ENCODE data around the gene PCCA. TPM values are rescaled to one million over a fixed set of nuclear protein-coding genes. Genes with fewer than 3 reads are reported as not detected.
A peak's percentile ranks its signal among the peaks of the same experiment; 100 is the strongest.

The PCCA gene
- total RNA-seq, 1 donor from 2014 or later: 44.9 TPM

- no peak for DNase-seq (ENCODE audit: low spot score)
These were observed 320.2 kb downstream of the PCCA start for GRCh38 chr13:100409132-100409531.

DNA sequence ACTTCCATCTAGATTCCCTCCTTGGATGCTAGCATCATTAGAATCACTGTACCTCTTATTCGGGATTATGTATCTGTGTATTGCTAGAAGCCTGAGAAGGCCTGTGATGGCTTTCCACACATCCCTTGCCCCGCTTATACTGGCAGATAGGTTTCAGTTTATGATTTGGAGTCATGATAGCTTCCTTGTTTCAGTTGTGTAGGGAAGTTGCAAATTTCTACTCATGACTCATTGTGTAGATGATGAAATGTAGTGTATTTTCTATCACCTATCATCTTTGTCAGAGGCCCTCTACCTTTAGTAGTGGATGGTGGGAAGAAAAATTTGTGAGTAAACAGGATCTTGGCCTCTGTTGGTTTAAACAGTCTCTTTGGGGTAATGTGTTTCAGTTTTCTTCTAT is 334.5 kb downstream of the PCCA start:
- DNase-seq (ENCODE audit: low spot score): no peak

GRCh38 chr13:100428986-100429385 is 340.1 kb downstream of the PCCA start:
- no peak for DNase-seq (ENCODE audit: low spot score)

- no peak for DNase-seq (ENCODE audit: low spot score)
These were observed 343.7 kb downstream of the PCCA start for GRCh38 chr13:100432611-100433010.

DNA sequence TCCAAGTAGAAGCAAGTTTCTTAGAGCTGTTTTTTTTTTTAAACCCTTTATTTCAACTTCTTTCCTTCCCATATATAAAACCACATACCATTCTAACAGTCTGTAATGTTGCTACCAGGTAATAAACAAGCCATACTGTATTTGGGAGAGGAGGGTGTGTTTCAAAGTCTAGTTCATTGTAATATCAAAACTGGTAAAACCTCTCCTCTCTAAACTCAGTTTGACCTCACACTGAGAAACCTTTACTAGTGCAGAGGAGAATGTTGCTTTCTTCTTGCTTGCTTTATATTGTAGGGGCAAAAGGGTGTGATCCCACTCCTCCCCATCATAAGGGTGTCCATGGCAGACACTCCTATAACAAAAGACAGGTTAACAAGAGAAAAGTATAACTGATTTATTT is 344.6 kb downstream of the PCCA start:
- no peak for DNase-seq (ENCODE audit: low spot score)

GRCh38 chr13:100434010-100434763 is 345.3 kb downstream of the PCCA start:
- no peak for DNase-seq (ENCODE audit: low spot score)

- DNase-seq (ENCODE audit: low spot score): peak; percentile 34
These were observed 347.2 kb downstream of the PCCA start for GRCh38 chr13:100436099-100436498.

GRCh38 chr13:100438059-100438788 is 349.3 kb downstream of the PCCA start:
- DNase-seq (ENCODE audit: low spot score): no peak

GRCh38 chr13:100439247-100439970 is 350.5 kb downstream of the PCCA start:
- no peak for DNase-seq (ENCODE audit: low spot score)

DNA sequence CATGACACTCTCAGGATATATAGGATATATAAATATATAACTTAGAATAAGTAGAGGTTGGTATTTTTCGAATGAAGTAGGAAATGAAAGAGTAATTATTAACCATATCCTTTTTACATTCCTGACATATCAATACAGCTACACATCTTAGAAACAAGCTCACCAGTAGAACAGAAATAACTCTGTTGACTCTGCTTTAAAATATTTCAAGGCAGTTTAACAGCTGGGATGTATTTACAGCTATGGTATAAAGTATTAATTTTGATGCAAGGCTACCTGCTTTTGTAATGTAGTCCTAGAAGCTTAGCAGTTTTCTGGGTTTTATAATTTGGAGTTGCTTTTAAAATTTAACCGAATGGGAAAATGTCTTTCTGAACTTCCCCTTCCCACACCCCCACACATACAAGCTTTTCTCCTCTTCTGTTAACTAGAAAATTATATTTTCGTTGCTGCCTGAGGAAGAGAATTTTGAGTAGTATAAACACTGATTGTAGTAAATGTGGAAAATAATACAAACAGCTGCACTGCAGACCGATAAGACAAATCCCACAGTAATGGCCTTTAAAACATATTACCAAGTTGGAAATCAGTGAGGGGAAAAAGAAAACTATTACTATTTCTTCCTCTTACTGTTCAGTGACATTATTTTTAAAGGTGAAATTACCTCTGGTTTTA is 352.0 kb downstream of the PCCA start:
- DNase-seq (ENCODE audit: low spot score): no peak

- DNase-seq (ENCODE audit: low spot score): no peak
These were observed 353.4 kb downstream of the PCCA start for GRCh38 chr13:100442095-100442832.

DNA sequence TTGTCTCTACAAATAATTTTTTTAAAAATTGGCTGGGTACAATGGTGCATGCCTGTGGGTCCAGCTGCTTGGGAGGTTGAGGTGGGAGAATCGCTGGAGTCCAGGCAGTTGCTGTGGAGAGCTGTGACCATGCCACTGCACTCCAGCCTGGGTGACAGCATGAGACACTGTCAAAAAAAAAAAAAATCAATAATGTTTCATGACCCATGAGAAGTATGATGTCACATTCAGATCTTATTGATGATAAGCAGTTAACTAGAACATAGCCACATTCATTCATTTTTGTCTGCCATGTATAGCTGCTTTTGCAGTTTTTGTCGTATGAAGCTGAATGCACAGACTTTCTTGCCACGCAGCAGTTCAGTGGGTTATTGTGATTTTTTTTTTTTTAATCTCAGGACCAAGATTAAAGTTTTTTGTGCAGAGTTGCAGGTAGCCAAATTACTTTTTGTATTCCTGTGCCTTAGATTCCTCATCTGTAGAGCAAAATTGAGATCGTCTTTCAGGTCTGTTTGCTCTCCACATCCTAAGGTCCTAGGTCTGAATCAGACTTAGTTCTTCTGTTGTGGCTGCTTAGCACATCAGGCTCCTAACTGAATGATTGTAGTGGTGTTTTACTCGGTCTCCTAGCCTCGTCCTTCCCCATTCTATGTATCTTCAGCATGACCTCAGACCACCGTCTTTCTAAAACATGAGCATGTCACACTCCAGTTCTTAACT is 354.5 kb downstream of the PCCA start:
- DNase-seq (ENCODE audit: low spot score): no peak

- DNase-seq (ENCODE audit: low spot score): no peak
These were observed 355.1 kb downstream of the PCCA start for GRCh38 chr13:100443998-100444328.

DNA sequence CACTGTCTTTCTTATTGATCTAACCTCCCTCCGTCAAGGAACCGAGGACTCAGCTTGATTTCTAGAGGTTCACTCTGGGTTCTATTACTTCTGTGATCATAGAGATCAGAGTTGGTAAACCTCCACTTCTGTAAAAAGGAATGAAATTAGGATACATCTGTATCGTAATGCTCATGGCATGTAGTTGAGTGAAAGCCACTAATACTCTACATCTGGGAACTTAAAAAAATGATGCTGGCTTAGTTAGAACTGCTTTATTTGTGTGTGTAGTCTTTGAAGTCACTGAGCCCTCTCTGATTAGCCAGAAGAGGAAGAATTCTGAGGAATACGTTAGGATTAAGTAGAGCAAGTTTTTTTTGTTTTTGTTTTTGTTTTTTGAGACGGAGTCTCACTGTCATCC is 358.9 kb downstream of the PCCA start:
- DNase-seq (ENCODE audit: low spot score): no peak

DNA sequence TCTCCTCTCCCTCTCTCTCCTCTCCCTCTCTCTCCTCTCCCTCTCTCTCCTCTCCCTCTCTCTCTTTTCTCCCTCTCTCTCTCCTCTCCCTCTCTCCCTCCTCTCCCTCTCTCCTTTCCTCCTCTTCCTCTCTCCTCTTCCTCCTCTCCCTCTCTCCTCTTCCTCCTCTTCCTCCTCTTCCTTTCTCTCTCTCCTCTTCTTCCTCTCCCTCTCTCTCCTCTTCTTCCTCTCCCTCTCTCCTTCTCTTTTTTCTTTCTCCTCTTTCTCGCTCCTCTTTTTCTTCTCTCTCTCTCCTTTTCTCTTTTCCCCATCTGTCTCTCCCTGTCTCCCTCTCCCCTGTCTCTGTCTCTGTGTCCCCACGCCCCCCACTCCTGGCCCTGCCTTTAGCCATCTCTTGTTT is 363.0 kb downstream of the PCCA start:
- no peak for DNase-seq (ENCODE audit: low spot score)

DNA sequence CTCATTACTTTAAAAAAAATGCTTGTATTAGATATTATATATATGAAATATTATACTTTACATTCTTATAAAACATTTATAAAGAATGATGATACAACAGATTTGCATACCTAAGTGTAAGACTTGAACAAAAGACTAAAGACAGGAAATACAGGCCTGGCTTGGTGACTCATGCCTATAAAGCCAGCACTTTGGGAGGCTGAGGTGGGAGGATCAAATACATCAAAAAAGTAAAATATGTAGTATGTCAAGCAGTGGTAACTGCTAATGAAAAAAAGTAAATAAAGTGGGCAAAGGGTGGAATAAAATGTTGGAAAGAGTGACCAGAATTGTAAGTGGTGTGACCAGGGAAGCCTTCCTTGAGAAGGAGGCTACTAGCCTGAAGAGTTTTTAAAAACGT is 366.0 kb downstream of the PCCA start:
- DNase-seq (ENCODE audit: low spot score): no peak

GRCh38 chr13:100458673-100459072 is 369.8 kb downstream of the PCCA start:
- no peak for DNase-seq (ENCODE audit: low spot score)

- no peak for DNase-seq (ENCODE audit: low spot score)
These were observed 370.9 kb downstream of the PCCA start for GRCh38 chr13:100459747-100460146.

- no peak for DNase-seq (ENCODE audit: low spot score)
These were observed 371.4 kb downstream of the PCCA start for GRCh38 chr13:100460266-100460665.

GRCh38 chr13:100460791-100461190 is 371.9 kb downstream of the PCCA start:
- DNase-seq (ENCODE audit: low spot score): no peak
